H1 (cell line): ENCODE results near the gene TMPRSS11F.

ENCODE experiments used
- ATF3 ChIP-seq: IDR thresholded peaks from 2 replicates; pipeline ENCODE4 v1.6.1; 2011; ENCODE audit warnings: low read depth, mild to moderate bottlenecking, low read length; ENCODE audit not compliant: insufficient read depth
- CEBPB ChIP-seq: IDR thresholded peaks from 2 replicates; pipeline ENCODE4 v1.6.1; 2012; ENCODE audit warnings: low read depth, low read length
- CHD2 ChIP-seq: IDR thresholded peaks from 2 replicates; pipeline ENCODE4 v1.6.1; 2012; ENCODE audit warnings: low read length, improper control_type of control experiment
- CTCF ChIP-seq, 3 experiments: IDR thresholded peaks; 1 replicate in 2 of 3; 2 replicates in 1 of 3; pipeline versions ENCODE4 v1.5.1 to v1.6.1; 2011; ENCODE audit warnings: low read length in 3 of 3, mild to moderate bottlenecking in 3 of 3, inconsistent platforms in 2 of 3, low read depth in 1 of 3, moderate library complexity in 1 of 3; ENCODE audit not compliant: insufficient read depth in 1 of 3; ENCODE audit errors: control extremely low read depth in 1 of 3
- EGR1 ChIP-seq: IDR thresholded peaks from 2 replicates; pipeline ENCODE4 v1.6.1; 2011; ENCODE audit warnings: low read depth, low read length, borderline replicate concordance
- KDM5A ChIP-seq: fragments of 200-600 bp; IDR thresholded peaks from 2 replicates; pipeline ENCODE4 v1.7.1; 2012; ENCODE audit warnings: mild to moderate bottlenecking, low read length, inconsistent platforms, mixed read lengths
- MAX ChIP-seq: IDR thresholded peaks from 2 replicates; pipeline ENCODE4 v1.6.1; 2012; ENCODE audit warnings: inconsistent platforms
- NRF1 ChIP-seq: IDR thresholded peaks from 2 replicates; pipeline ENCODE4 v1.6.1; 2011; ENCODE audit warnings: mild to moderate bottlenecking, low read depth, low read length, improper control_type of control experiment
- POLR2A ChIP-seq, 2 experiments: IDR thresholded peaks; 1 replicate in 1 of 2; 2 replicates in 1 of 2; pipeline ENCODE4 v1.6.1; 2011; ENCODE audit warnings: low read depth in 2 of 2, low read length in 2 of 2, mild to moderate bottlenecking in 2 of 2; ENCODE audit errors: control extremely low read depth in 1 of 2

- TF ChIP-seq CHD2 (no peak), CTCF (IDR thresholded peaks at IDR 0.05; ENCODE audit: control extremely low read depth in 1 of 3, insufficient read depth in 1 of 3, low read depth in 1 of 3, low read length in 3 of 3) (no peak), ATF3 (no peak), NRF1 (no peak), MAX (no peak), POLR2A (IDR thresholded peaks at IDR 0.05; ENCODE audit: control extremely low read depth in 1 of 2, low read depth in 2 of 2, low read length in 2 of 2) (no peak), EGR1 (no peak), CEBPB (no peak), KDM5A (no peak)
Observed at GRCh38 chr4:68077737-68078136, 51.9 kb downstream of the TMPRSS11F start.
